GM12864 (cell line): ENCODE measurements around the gene SPAG8.

ENCODE experiments used
- DNase-seq: peaks from one replicate; pipeline ENCODE4 v3.0.0-alpha.2; 2011; ENCODE audit warnings: low read depth
- H3K4me3 ChIP-seq: 2 replicates; pipeline ENCODE4 v1.5.1; 2011; ENCODE audit warnings: mild to moderate bottlenecking, low read depth, low read length, control low read depth
- TF ChIP-seq, protein P1 (sequence below): IDR thresholded peaks from 2 replicates; pipeline ENCODE4 v1.5.1; 2011; ENCODE audit warnings: low read depth, mild to moderate bottlenecking, moderate library complexity, low read length, control low read depth, inconsistent platforms; ENCODE audit errors: missing control alignments

The SPAG8 gene

DNA sequence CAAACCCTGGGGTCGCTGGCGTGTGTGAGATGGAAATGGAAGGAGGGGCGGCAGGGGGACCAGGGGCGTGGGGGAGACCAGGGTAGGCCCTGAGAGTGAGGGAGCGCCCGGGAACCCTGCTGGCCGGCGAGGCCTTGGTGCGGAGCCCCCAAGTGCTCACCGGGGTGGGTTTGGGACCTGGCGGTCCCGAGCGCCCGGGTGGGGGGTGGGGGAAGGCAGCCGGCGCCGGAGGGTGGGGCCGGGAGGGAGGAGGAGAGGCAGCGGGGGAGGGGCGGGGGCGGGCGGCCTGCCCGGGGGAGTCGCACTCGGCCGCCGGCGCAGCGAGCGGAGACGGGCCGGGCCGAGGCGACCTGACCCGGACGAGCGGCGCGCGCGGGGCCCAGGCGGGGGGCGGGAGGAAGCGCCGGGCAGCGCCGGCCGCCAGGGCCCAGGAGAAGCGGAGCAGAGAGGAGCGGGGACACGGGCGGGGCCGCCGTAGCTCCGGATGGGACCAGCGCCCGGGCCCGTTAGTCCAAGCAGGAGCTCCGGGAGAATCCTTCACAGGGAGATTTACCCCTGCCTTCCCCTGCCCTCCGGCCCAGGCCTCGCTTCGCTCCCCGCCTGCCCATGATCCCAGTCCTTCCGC, 20.7 kb downstream of the SPAG8 start, which contains the start of gene NPR2:
NPR2 (plus strand) TSS at position 295 of the 625 bp plus-strand sequence. CDS start 818 bp downstream, outside the sequence.
- no peak for DNase-seq
- H3K4me3 ChIP-seq, result no peak within 1 kb of the TSS
- TF ChIP-seq, protein P1, sequence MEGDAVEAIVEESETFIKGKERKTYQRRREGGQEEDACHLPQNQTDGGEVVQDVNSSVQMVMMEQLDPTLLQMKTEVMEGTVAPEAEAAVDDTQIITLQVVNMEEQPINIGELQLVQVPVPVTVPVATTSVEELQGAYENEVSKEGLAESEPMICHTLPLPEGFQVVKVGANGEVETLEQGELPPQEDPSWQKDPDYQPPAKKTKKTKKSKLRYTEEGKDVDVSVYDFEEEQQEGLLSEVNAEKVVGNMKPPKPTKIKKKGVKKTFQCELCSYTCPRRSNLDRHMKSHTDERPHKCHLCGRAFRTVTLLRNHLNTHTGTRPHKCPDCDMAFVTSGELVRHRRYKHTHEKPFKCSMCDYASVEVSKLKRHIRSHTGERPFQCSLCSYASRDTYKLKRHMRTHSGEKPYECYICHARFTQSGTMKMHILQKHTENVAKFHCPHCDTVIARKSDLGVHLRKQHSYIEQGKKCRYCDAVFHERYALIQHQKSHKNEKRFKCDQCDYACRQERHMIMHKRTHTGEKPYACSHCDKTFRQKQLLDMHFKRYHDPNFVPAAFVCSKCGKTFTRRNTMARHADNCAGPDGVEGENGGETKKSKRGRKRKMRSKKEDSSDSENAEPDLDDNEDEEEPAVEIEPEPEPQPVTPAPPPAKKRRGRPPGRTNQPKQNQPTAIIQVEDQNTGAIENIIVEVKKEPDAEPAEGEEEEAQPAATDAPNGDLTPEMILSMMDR, result no peak

DNA sequence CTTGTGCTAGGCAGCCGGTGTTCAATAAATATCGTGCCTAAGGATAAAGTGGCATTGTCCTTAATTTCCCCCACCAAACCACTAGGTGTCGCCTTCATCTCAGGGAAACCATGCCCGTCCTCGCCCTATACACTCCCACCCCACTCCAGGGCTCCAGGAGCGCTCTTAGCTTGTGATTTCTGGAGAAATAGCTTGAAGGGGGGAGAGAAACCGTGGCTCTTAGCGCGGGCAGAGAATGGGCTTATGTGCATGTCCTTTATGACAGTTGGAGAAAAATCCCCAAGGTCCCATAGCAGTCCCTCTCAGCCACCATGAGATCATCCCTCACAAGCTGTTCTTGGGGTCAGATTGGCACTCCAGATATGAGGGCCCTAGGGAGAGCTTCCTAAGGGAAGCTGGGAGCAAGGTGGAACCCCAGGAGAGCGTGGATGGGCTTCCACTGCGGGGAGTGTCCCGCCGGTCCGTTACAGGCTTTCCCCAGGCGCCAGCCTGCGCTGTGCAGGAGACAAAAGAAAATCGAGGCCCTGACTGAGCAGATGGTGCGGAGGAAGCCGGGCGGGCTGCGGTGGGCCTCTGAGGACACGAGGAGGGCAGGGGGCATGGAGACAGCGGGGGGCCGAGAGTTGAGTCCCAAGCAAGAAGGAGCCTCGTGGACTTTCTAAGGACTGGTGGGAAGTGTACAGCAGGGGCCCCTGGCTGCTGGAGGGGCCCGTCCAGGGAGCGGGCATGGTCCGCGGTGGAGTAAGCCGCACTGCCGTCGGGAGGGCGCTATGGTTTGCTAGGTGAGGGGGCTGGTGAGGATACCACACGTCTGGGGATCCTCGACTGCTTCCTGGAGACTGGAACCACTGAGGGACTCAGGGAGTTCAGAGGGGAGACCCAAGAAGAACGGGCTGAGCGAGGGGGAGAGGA, 21.4 kb downstream of the SPAG8 start:
- no peak for DNase-seq
- H3K4me3 ChIP-seq, result no peak overlapping the region

DNA sequence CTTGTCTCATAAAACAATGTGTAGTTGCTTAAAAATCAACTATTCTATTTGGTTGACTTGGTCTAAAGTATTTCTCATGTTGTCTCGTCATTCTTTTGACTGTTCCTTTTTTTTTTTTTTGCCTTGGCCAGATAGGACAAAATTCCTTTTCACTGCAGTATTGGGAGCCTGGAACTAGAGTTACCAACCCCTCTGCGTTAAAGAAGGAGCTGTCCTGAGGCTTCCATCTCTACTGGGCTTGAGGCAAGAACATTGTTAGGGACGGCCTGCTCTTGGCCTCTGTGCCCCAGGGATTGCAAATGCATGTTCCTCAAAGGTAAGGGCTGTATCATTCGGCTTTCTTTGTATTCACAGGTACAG, 22.1 kb downstream of the SPAG8 start:
- no peak overlapping the region for H3K4me3 ChIP-seq
- no peak for DNase-seq
- TF ChIP-seq, protein P1, result no peak

More for the DNA sequence above, 21.4 kb downstream of the SPAG8 start:
- TF ChIP-seq, protein P1, result peak; percentile 88

DNA sequence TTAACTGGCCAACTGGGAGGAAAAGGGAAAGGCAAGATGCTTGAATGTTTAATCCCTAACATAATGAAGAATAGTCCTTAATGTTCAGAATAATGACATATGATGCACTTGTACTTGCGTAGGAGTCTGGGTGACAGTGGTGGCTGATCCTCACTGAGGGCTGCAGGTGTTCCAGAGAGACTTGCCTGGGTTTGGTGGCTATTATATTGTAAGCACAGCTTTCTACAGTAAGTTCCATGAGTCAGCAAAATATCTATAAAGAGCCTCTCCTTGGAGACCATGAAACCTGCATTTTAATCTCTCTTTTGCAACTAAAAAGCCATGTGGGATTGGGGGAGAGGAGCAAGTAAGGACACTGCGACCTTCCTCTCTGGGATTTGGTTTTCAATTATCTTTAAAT, 22.5 kb downstream of the SPAG8 start:
- DNase-seq, result no peak
- TF ChIP-seq, protein P1, result no peak
- no peak overlapping the region for H3K4me3 ChIP-seq

DNA sequence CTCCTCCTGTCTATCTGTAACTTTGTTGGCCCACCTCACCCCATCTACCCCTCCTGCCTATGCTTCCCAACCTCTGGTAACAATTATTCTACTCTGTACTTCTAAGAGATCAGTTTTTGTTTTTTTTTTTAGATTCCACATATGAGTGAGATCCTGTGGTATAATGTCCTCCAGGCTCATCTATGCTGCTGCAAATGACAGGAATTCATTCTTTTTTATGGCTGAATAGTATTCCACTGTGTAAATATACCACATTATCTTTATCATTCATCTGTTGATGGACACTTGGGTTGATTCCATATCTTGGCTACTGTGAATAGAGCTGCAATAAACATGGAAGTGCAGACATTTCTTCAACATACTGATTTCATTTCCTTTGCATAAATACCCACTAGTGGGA, 28.6 kb downstream of the SPAG8 start:
- no peak for DNase-seq
- no peak overlapping the region for H3K4me3 ChIP-seq
- TF ChIP-seq, protein P1, result no peak

DNA sequence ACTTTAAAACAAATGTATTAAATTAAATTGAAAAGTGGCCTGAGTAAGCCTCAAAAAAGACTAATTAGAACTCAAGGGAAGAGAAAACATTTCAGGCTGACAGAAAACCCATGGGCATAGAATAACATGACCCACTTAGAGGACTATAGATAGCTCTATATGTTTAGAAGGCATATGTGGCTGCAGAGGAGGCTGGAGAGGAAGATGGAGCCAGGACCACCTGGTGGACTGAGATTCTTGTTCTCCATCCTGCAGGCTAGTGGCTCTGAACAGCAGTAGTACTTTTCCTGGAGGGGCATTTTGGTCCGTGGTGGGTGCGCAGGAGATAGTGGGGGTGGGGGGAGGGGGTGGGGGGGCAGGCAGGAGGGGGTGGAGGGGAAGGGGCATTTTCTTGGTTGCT, 31.0 kb downstream of the SPAG8 start:
- no peak overlapping the region for H3K4me3 ChIP-seq
- TF ChIP-seq, protein P1, result no peak
- no peak for DNase-seq

DNA sequence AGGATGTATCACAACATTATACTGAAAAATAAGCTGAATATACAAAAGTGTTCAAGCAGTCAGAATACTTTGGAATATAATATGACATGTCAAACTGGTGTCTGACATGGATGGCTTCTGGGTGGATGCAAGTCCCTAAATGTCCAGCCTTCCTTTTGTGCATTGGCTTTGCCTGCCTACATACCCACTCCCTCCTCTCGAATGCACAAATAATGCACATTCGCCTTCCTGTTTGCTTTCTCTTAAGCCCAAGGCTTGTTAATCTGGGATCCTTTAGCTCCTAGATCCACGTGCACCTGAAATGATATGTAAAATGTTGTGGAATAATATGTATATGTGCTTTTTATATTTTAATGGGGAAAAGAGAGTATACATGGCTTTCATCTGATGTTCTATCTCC, 33.6 kb downstream of the SPAG8 start:
- H3K4me3 ChIP-seq, result no peak overlapping the region
- TF ChIP-seq, protein P1, result no peak
- DNase-seq, result no peak
